ENCODE measurements around the gene LAYN.
A peak's percentile ranks its signal among the peaks of the same experiment; 100 is the strongest.

LAYN gene

GRCh38 chr11:111540114-111540936 lies at the start of gene LAYN:
TSS of gene LAYN (plus strand) at chr11:111540720. CDS start at chr11:111540844, 124 bp downstream.
- peak in 46 of 56 donors; percentile 21 to 81 (median 50) for DNase-seq

GRCh38 chr11:111494040-111494439 lies 46.5 kb upstream of the LAYN start:
- DNase-seq, result no peak

GRCh38 chr11:111499483-111499882 lies 41.0 kb upstream of the LAYN start:
- no peak for DNase-seq

GRCh38 chr11:111500481-111500880 lies 40.0 kb upstream of the LAYN start:
- no peak for DNase-seq

DNA sequence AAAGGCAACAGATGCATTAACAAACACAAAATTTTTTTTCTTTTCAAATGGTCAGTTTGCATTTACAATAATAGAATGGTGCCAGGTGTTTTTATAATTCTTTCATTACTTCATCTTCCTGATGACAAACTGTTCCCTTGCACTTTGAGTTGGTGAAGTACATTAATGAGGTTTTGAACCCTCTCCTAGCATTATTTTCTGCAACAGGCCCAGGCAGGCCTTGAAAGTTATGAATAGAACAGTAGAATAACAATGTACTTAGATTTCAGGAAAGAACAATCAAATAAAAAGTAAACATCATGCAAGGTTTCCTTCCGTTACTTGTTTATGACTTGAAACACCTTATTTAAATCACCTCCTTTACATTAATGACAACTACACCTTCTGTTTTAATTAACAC lies 37.9 kb upstream of the LAYN start:
- no peak for DNase-seq

DNA sequence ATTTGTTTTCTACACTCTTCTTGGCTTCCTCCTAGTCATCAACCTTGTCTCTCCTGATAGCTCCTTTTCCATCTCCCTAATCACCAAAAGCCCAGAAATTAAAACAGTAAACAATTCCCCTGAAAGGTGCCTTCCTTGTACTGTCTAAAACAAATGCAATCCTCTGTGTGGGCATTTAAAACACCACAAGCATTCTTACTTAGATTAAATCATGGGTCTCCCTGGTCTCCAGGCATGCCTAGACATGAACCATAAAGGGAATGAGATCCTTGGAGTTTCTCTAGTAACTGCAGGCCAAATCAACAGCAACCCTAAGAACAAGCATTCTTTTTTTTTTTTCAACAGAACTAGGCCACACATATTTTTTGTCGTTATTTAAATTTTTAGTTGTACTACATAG lies 30.2 kb upstream of the LAYN start:
- no peak for DNase-seq

GRCh38 chr11:111512296-111513239 lies 28.0 kb upstream of the LAYN start, which contains the start of gene BTG4:
TSS of gene BTG4 (minus strand) at chr11:111512386. CDS start at chr11:111498776, 13,610 bp downstream.
- DNase-seq, result peak in 5 of 56 donors; percentile 13 to 36 (median 27)

DNA sequence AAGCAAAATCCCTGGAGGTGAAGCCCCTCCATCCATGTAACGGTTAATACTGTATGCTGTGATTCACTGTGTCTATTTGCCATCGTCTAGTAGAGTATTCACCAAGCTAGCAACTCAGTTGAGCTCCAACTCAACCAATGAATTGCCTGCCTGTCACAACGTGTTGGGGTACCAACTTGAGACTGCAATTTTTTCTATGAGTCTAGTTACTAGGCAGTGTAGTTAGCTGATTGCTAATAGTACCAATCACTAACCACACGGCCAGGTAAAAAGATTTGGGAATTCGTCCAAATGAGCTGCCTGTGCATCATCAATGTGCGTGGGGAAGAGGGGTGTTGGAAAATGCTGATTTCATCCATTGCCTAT lies 27.3 kb upstream of the LAYN start:
- no peak for DNase-seq

- DNase-seq, result peak in 17 of 56 donors; percentile 4 to 51 (median 20)
Observed at GRCh38 chr11:111514216-111515031, 26.1 kb upstream of the LAYN start, which contains the start of gene HOATZ. TSS of gene HOATZ (plus strand) at chr11:111514778. CDS start at chr11:111514785, 7 bp downstream.

GRCh38 chr11:111515591-111515990 lies 24.9 kb upstream of the LAYN start:
- DNase-seq, result no peak

DNA sequence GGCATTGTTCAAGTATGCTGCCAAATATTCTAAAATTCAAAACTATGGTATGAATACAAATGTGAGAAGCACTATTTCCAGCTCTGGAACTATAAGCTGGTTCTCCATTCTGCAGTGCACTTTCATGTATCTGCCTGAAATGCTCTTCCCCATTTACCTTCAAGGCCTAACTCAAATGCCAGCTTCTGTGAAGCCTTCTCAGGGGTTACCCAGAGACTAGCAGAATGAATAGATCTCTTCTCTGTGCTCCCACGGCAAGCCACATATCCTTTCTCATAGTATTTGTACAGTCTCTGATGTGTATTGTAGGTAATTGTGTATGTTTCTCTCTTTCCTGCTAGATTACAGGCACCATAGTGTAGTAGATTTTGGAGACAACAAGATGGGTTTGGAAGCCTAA lies 21.9 kb upstream of the LAYN start:
- DNase-seq, result no peak

DNA sequence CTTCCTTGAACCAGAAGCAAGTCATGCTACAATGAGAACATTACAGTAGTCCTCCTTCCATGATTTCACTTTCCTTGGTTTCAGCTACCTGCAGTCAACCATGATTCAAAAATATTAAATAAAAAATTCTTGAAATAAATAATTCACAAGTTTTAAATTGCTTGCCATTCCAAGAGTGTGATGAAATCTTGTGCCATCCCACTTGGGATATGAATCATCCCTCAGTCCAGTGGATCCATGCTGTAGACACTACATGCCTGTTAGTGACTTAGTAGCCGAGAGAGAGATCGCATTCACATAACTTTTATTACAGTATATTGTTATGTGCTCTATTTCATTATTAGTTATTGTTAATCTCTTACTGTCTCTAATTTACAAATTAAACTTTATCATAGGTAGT lies 20.0 kb upstream of the LAYN start:
- no peak for DNase-seq

GRCh38 chr11:111521135-111521534 lies 19.4 kb upstream of the LAYN start:
- no peak for DNase-seq

- DNase-seq, result no peak
Observed at GRCh38 chr11:111522426-111522825, 18.1 kb upstream of the LAYN start.

DNA sequence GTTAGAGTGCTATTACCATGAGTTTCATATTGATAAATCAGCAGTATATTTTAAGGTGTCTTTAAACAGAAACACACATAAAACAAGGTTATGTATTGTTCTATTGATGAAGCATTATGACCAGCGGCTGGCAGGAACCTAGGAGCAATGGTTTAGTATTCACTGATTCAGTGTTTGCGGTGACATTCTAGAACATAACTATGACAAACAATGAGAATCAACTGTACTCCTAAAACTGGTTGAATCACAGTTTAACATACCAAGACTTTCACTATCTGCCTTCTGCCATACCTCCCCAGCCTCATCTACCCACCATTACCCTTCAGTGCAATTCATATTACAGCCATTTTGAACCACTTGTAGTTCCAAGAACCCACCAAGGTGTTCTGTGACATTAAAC lies 17.2 kb upstream of the LAYN start:
- DNase-seq, result no peak

DNA sequence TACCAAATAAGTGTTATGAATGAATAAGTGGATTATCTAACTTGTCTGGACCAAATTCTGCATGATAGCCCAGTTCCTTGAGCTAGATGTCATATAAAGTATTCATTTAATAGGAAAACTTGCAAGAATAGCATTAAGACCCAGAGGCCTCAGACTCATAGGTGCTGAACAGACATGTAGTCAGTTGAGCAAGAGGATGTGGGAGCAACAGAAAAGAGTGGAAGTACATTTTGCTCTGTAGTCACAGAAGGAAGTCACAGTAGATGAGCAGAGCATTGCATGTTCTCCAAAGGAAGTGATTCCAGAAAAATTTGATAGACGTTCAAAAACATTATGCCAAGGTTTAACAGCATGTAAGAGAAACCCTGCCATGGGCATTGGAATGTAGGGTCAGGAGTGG lies 16.5 kb upstream of the LAYN start:
- no peak for DNase-seq

DNA sequence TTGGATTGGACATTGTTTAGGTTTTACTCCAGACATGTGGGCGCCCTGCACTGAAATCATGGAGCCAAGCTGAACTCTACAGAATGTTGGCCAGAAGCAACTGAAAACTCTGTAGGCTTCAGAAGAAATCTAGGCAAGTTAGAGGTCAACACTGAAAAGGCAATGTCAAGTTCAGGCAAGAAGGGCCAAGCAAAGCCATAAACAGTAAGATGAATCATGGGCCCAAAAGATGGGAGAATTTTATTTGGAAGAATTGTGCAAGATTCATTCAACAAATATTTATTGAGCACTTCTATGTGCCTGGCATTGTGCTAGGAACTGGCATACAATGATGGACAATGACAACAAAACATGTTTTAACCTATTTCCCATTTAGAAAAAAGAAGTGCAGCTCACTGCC lies 15.1 kb upstream of the LAYN start:
- DNase-seq, result no peak

DNA sequence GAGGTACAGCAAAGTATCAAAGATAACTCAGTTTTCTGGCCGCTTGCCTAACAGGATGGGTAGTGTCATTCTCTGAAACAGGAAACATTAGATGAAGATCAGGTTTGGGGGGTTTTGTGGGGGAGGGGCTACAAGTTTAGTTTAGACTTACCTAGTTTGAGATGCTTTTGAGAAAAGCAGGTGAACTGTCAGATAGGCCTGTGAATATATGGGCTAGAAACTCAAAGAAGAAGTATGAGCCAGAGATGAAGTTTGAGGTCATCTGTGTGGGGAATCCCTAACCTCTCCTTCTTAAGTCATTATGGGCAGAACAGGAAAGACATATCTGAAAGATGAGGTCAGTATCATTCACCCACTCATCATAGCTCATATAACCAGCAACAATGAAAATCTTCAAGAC lies 14.0 kb upstream of the LAYN start:
- DNase-seq, result no peak

- DNase-seq, result no peak
Observed at GRCh38 chr11:111527279-111527678, 13.2 kb upstream of the LAYN start.

- DNase-seq, result no peak
Observed at GRCh38 chr11:111528557-111528956, 12.0 kb upstream of the LAYN start.

DNA sequence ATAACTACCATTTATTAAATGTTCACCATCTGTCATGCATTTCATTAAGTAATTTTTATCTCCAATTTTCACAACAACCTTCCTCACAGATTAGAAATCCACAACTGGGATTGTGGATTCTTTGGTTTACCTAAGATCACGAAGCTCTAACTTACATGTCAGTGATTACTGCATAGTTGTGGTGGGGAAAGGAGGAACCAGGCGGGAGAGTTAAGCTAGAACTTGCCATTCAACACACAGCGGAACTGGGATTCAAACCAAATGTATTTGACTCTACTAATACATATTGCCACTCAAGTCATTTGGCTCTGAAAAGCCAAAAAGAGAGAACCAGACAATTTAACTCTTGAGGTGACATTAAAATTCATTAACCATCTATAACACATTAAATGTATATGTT lies 10.4 kb upstream of the LAYN start:
- no peak for DNase-seq

All from nucleus accumbens (tissue), 56 donors.